ENCODE measurements around the gene DENND6A.
"Not testable (repeated sequence)": the region's sequence is repeated elsewhere in the genome, so short reads cannot be mapped to it uniquely, and the experiment has no call there.

The DENND6A gene

GRCh38 chr3:57654267-57654666 is 38.6 kb downstream of the DENND6A start:
- in situ Hi-C loops (cut with MboI; ENCODE audit: low pct_unique_long_range_greater_than_20kb, low sequenced_read_pairs), result no loop called here
- no peak for DNase-seq

GRCh38 chr3:57652203-57652602 is 40.7 kb downstream of the DENND6A start:
- DNase-seq, result no peak
- in situ Hi-C loops (cut with MboI; ENCODE audit: low pct_unique_long_range_greater_than_20kb, low sequenced_read_pairs), result no loop called here

- in situ Hi-C loops (cut with MboI; ENCODE audit: low pct_unique_long_range_greater_than_20kb, low sequenced_read_pairs), result no loop called here
- no peak for DNase-seq
These were observed 45.5 kb downstream of the DENND6A start for GRCh38 chr3:57647292-57647940.

- no peak for DNase-seq
- in situ Hi-C loops (cut with MboI; ENCODE audit: low pct_unique_long_range_greater_than_20kb, low sequenced_read_pairs), result no loop called here
These were observed 46.2 kb downstream of the DENND6A start for GRCh38 chr3:57646723-57647122.

- DNase-seq, result no peak
- in situ Hi-C loops (cut with MboI; ENCODE audit: low pct_unique_long_range_greater_than_20kb, low sequenced_read_pairs), result no loop called here
These were observed 48.1 kb downstream of the DENND6A start for GRCh38 chr3:57644740-57645139.

- no peak for DNase-seq
- in situ Hi-C loops (cut with MboI; ENCODE audit: low pct_unique_long_range_greater_than_20kb, low sequenced_read_pairs), result no loop called here
These were observed 55.5 kb downstream of the DENND6A start for GRCh38 chr3:57637391-57637790.

- in situ Hi-C loops (cut with MboI; ENCODE audit: low pct_unique_long_range_greater_than_20kb, low sequenced_read_pairs); DNase-seq: not testable (repeated sequence)
These were observed 58.6 kb downstream of the DENND6A start for GRCh38 chr3:57634259-57634658.

- no peak for DNase-seq
- in situ Hi-C loops (cut with MboI; ENCODE audit: low pct_unique_long_range_greater_than_20kb, low sequenced_read_pairs), result no loop called here
These were observed 64.9 kb downstream of the DENND6A start for GRCh38 chr3:57627976-57628375.

GRCh38 chr3:57624801-57625200 is 68.1 kb downstream of the DENND6A start:
- in situ Hi-C loops (cut with MboI; ENCODE audit: low pct_unique_long_range_greater_than_20kb, low sequenced_read_pairs), result no loop called here
- DNase-seq, result no peak

GRCh38 chr3:57622362-57622761 is 70.5 kb downstream of the DENND6A start:
- no peak for DNase-seq
- in situ Hi-C loops (cut with MboI; ENCODE audit: low pct_unique_long_range_greater_than_20kb, low sequenced_read_pairs), result no loop called here

GRCh38 chr3:57617739-57618138 is 75.1 kb downstream of the DENND6A start:
- in situ Hi-C loops (cut with MboI; ENCODE audit: low pct_unique_long_range_greater_than_20kb, low sequenced_read_pairs), result no loop called here
- no peak for DNase-seq

GRCh38 chr3:57616233-57616632 is 76.6 kb downstream of the DENND6A start:
- in situ Hi-C loops (cut with MboI; ENCODE audit: low pct_unique_long_range_greater_than_20kb, low sequenced_read_pairs), result no loop called here
- DNase-seq, result no peak

- in situ Hi-C loops (cut with MboI; ENCODE audit: low pct_unique_long_range_greater_than_20kb, low sequenced_read_pairs), result not testable (repeated sequence)
These were observed 81.0 kb downstream of the DENND6A start for GRCh38 chr3:57611870-57612269.

GRCh38 chr3:57605683-57606082 is 87.2 kb downstream of the DENND6A start:
- DNase-seq, result no peak
- in situ Hi-C loops (cut with MboI; ENCODE audit: low pct_unique_long_range_greater_than_20kb, low sequenced_read_pairs), result no loop called here

More at GRCh38 chr3:57611870-57612269, 81.0 kb downstream of the DENND6A start:
- DNase-seq, result not testable (repeated sequence)

GRCh38 chr3:57604971-57605370 is 87.9 kb downstream of the DENND6A start:
- in situ Hi-C loops (cut with MboI; ENCODE audit: low pct_unique_long_range_greater_than_20kb, low sequenced_read_pairs), result no loop called here
- DNase-seq, result no peak

GRCh38 chr3:57600195-57600594 is 92.7 kb downstream of the DENND6A start:
- DNase-seq, result no peak
- in situ Hi-C loops (cut with MboI; ENCODE audit: low pct_unique_long_range_greater_than_20kb, low sequenced_read_pairs), result no loop called here

- peak; percentile 22 for DNase-seq
- in situ Hi-C loops (cut with MboI; ENCODE audit: low pct_unique_long_range_greater_than_20kb, low sequenced_read_pairs), result no loop called here
These were observed 94.0 kb downstream of the DENND6A start for GRCh38 chr3:57598765-57599360.

- in situ Hi-C loops (cut with MboI; ENCODE audit: low pct_unique_long_range_greater_than_20kb, low sequenced_read_pairs), result no loop called here
- DNase-seq, result peak; percentile 100
These were observed 95.6 kb downstream of the DENND6A start, which contains the start of gene ARF4 for GRCh38 chr3:57597127-57597923. ARF4 (minus strand) TSS chr3:57597344; CDS start chr3:57597140, 204 bp downstream.

- in situ Hi-C loops (cut with MboI; ENCODE audit: low pct_unique_long_range_greater_than_20kb, low sequenced_read_pairs), result no loop called here
- DNase-seq, result peak; percentile 77
These were observed 96.3 kb downstream of the DENND6A start for GRCh38 chr3:57596495-57597126.

GRCh38 chr3:57594576-57594975 is 98.3 kb downstream of the DENND6A start:
- no peak for DNase-seq
- in situ Hi-C loops (cut with MboI; ENCODE audit: low pct_unique_long_range_greater_than_20kb, low sequenced_read_pairs), result no loop called here
